Mesothelial cell of epicardium (in vitro differentiated cells): ENCODE measurements around the gene BPI. TPM values are rescaled to one million over a fixed set of nuclear protein-coding genes. Genes with fewer than 3 reads are reported as not detected.

Source experiments
- DNase-seq, 2 experiments: peaks; one replicate each; pipeline ENCODE4 v3.0.0; 2021; ENCODE audit warnings: low spot score in 2 of 2; ENCODE audit not compliant: unreplicated experiment in 2 of 2
- H3K27ac Mint-ChIP-seq: 2 replicates; pipeline ENCODE4 v1.8.0; 2021; ENCODE audit warnings: mixed read lengths
- H3K27me3 Mint-ChIP-seq: 2 replicates; pipeline ENCODE4 v1.8.0; 2021; ENCODE audit warnings: low read depth, mixed read lengths
- H3K36me3 Mint-ChIP-seq: 2 replicates; pipeline ENCODE4 v1.8.0; 2021; ENCODE audit warnings: mixed read lengths
- H3K4me1 Mint-ChIP-seq: 2 replicates; pipeline ENCODE4 v1.8.0; 2021; ENCODE audit warnings: mixed read lengths
- H3K4me3 Mint-ChIP-seq: 2 replicates; pipeline ENCODE4 v1.8.0; 2021; ENCODE audit warnings: mild to moderate bottlenecking, moderate library complexity, mixed read lengths
- H3K9me3 Mint-ChIP-seq: 2 replicates; pipeline ENCODE4 v1.8.0; 2021; ENCODE audit warnings: mixed read lengths
- total RNA-seq: library from RNA; stranded (reverse); gene quantifications from 3 replicates; pipeline ENCODE4 v1.2.1, GENCODE V29; 2021
- TF ChIP-seq, protein P1 (sequence below): fragments of 200-600 bp; sonication (generic); IDR thresholded peaks from one replicate; pipeline ENCODE4 v1.5.0; 2021; ENCODE audit warnings: antibody characterized with exemption; ENCODE audit not compliant: unreplicated experiment

Gene BPI
- total RNA-seq, 1 donor from 2014 or later, result not detected

DNA sequence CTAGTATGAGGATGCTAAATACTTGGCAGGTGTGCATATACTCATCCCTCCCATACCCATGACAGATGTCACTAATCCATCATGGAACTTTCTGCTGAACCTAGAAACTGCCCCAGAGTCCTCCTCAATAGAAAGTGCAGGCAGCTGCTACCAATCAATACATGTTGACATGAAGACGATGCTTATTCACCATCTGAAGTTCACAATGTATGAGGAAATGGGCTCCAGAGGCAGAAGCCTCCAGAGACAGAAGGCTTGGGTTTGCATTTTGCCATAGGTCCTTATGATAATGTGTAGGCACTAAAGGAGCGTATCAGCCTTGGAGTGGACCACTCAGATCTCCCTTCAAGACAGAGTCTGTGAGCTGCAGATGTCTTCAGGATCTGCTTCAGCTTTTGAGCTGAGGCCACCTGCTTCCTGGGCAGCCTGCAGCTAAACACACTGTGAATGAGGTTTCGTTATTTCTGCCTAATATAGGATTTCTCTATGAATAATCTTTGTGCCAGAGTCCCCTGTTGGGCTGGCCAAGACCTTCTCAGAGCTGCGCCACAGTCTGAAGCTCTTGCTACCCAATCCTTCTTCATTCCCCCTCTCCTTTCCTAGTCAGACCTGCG, 35.9 kb upstream of the BPI start:
- peaks cover 59% of the 10 kb centered on the region for H3K27me3 Mint-ChIP-seq
- TF ChIP-seq, protein P1, sequence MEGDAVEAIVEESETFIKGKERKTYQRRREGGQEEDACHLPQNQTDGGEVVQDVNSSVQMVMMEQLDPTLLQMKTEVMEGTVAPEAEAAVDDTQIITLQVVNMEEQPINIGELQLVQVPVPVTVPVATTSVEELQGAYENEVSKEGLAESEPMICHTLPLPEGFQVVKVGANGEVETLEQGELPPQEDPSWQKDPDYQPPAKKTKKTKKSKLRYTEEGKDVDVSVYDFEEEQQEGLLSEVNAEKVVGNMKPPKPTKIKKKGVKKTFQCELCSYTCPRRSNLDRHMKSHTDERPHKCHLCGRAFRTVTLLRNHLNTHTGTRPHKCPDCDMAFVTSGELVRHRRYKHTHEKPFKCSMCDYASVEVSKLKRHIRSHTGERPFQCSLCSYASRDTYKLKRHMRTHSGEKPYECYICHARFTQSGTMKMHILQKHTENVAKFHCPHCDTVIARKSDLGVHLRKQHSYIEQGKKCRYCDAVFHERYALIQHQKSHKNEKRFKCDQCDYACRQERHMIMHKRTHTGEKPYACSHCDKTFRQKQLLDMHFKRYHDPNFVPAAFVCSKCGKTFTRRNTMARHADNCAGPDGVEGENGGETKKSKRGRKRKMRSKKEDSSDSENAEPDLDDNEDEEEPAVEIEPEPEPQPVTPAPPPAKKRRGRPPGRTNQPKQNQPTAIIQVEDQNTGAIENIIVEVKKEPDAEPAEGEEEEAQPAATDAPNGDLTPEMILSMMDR, result no peak
- no peak overlapping the region for H3K4me3 Mint-ChIP-seq
- peaks cover 16% of the 10 kb centered on the region for H3K9me3 Mint-ChIP-seq
- DNase-seq, result no peak
- H3K27ac Mint-ChIP-seq, result no peak overlapping the region
- no peaks in the 10 kb centered on the region for H3K36me3 Mint-ChIP-seq
- H3K4me1 Mint-ChIP-seq, result no peaks in the 10 kb centered on the region

DNA sequence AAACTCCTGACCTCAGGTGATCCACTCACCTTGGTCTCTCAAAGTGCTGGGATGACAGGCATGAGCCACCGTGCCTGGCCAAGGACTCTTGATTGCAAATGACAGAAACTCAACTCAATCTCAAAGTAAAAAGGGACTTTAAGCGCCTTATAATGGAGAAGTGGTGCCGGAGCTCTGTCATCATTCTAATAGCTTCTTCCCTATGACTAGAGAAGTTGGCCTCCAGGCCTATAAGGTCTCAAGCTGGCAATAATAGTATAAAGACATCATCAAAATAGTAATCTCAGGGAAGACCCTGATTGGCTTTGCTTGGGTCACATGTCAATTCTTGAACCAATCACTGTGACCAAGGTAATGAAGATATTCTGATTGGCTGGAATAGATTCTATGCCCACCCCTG, 34.9 kb upstream of the BPI start:
- H3K4me1 Mint-ChIP-seq, result no peaks in the 10 kb centered on the region
- no peak overlapping the region for H3K27ac Mint-ChIP-seq
- no peak overlapping the region for H3K4me3 Mint-ChIP-seq
- no peaks in the 10 kb centered on the region for H3K36me3 Mint-ChIP-seq
- peaks cover 50% of the 10 kb centered on the region for H3K27me3 Mint-ChIP-seq
- H3K9me3 Mint-ChIP-seq, result peaks cover 16% of the 10 kb centered on the region
- TF ChIP-seq, protein P1, result no peak
- no peak for DNase-seq

GRCh38 chr20:38269715-38270114, 34.2 kb upstream of the BPI start:
- TF ChIP-seq, protein P1, result no peak
- no peak for DNase-seq
- H3K27ac Mint-ChIP-seq, result no peak overlapping the region
- H3K4me3 Mint-ChIP-seq, result no peak overlapping the region
- H3K27me3 Mint-ChIP-seq, result peaks cover 43% of the 10 kb centered on the region
- no peaks in the 10 kb centered on the region for H3K4me1 Mint-ChIP-seq
- no peaks in the 10 kb centered on the region for H3K36me3 Mint-ChIP-seq
- peaks cover 17% of the 10 kb centered on the region for H3K9me3 Mint-ChIP-seq

DNA sequence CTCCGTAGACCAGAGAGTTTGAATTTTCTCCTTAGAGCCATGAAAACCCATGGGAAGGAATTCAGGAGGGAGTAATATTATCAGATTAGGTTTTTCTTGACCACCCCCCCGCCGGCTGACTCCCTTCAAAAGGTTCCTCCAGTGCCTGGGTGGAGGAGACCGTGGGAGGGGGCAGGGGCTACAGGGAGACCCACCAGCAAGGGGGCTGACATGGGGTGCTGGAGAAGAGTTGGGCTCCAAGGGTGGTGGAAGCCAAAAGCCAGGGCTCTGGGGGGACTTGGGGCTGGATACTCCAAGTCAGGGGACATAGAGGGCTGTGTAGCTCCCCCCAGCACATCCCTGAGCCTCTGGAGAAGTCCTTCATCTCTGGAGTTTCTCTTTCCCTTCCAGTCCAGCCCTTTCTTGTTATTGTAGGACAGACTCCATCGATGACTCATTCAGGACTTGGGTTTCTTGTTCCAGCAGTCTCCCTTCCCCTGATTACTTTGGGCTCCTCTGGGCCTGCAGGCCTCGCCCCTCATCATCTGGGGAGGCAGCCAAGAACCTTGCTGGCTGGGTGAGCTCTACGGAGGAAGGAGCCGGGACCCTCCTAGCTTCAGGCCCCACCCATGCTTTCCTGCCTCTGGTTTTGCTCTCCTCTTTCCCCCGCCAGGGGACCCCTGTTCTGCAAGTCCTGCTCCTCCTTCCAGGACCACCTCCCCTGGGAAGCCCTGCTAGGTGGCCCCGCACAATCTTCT, 32.9 kb upstream of the BPI start:
- no peak for DNase-seq
- Mint-ChIP-seq H3K4me3 (no peak overlapping the region), H3K27me3 (peaks cover 32% of the 10 kb centered on the region), H3K9me3 (peaks cover 6% of the 10 kb centered on the region), H3K4me1 (no peaks in the 10 kb centered on the region), H3K36me3 (no peaks in the 10 kb centered on the region), H3K27ac (no peak overlapping the region)
- TF ChIP-seq, protein P1, result no peak

- Mint-ChIP-seq H3K4me3 (no peak overlapping the region), H3K27me3 (peaks cover 25% of the 10 kb centered on the region), H3K9me3 (peaks cover 6% of the 10 kb centered on the region), H3K27ac (no peak overlapping the region), H3K4me1 (no peaks in the 10 kb centered on the region), H3K36me3 (no peaks in the 10 kb centered on the region)
- DNase-seq, result no peak
- TF ChIP-seq, protein P1, result no peak
Observed at GRCh38 chr20:38271608-38272120, 32.3 kb upstream of the BPI start.
